K562 (cell line): ENCODE measurements around the gene DHX58. TPM values are rescaled to one million over a fixed set of nuclear protein-coding genes. Genes with fewer than 3 reads are reported as not detected.

ENCODE experiments used
- ATAC-seq: fragments of 200-7000 bp; cut with Tn5 transposase; 3 replicates; pipeline ENCODE4 v1.9.1; 2020; ENCODE audit warnings: moderate library complexity
- BruUV-seq: library from RNA; stranded (reverse); fragments of 400-500 nt; replicated peaks from 2 replicates; lab custom pipeline; 2021; lab: Mats Ljungman, UMichigan
- CTCF ChIA-PET: fragments of 300-600 bp; formaldehyde crosslinking; extraction: SDS; loops from one replicate; lab custom pipeline; 2021; ENCODE audit warnings: low intra/inter-chr PET ratio; lab: Yijun Ruan, JAX
- POLR2A ChIA-PET: fragments of 300-600, 350-650 bp; sonication (Branson Sonifier 250); formaldehyde crosslinking; extraction: SDS; loops from one replicate; lab custom pipeline; 2021; ENCODE audit warnings: antibody characterized with exemption, inconsistent platforms; lab: Yijun Ruan, JAX
- DNase-seq, 4 experiments: peaks; one replicate each; pipeline versions ENCODE4 v3.0.0 to v3.0.0-alpha.2; 2011 to 2018; ENCODE audit warnings: low spot score in 3 of 4, mixed read lengths in 3 of 4; ENCODE audit errors: extremely low read depth in 1 of 4
- FAIRE-seq: peaks from 2 replicates; lab custom pipeline; 2011; peaks lifted over from hg19 to GRCh38; lab: Jason Lieb, UNC
- H2AFZ ChIP-seq: 2 replicates; pipeline ENCODE4 v1.6.0; 2011; ENCODE audit warnings: low read depth, low read length, control low read depth, inconsistent platforms
- H3K27ac ChIP-seq: fragments of 200-600 bp; 3 replicates; pipeline ENCODE4 v1.8.0; 2011; ENCODE audit warnings: low read depth, mild to moderate bottlenecking, control low read depth, inconsistent platforms, low read length, moderate library complexity, mixed read lengths; ENCODE audit errors: extremely low read depth
- H3K27me3 ChIP-seq, 2 experiments: fragments of 300-600 bp in 1 of 2; 2 replicates in 1 of 2; 3 replicates in 1 of 2; pipeline versions ENCODE4 v1.6.0 to v1.8.0; 2011; ENCODE audit warnings: inconsistent platforms in 2 of 2, low read length in 2 of 2, mild to moderate bottlenecking in 1 of 2, mixed read lengths in 1 of 2, moderate library complexity in 1 of 2; ENCODE audit not compliant: control insufficient read depth in 2 of 2, insufficient read depth in 2 of 2
- H3K36me3 ChIP-seq: fragments of 300-600 bp; 3 replicates; pipeline ENCODE4 v1.8.0; 2011; ENCODE audit warnings: mild to moderate bottlenecking, low read length, inconsistent platforms; ENCODE audit not compliant: control insufficient read depth, insufficient read depth
- H3K4me1 ChIP-seq, 2 experiments: fragments of 200-600 bp in 1 of 2; replicated peaks in 1 of 2; 2 replicates in 1 of 2; 3 replicates in 1 of 2; pipeline versions ENCODE4 v1.5.1 to v1.8.0; 2011; ENCODE audit warnings: inconsistent platforms in 2 of 2, low read length in 2 of 2, mild to moderate bottlenecking in 1 of 2, mixed read lengths in 1 of 2, moderate library complexity in 1 of 2; ENCODE audit not compliant: control insufficient read depth in 2 of 2, insufficient read depth in 2 of 2
- H3K4me2 ChIP-seq: 2 replicates; pipeline ENCODE4 v1.6.1; 2011; ENCODE audit warnings: low read length, control low read depth, inconsistent platforms, mixed read lengths; ENCODE audit not compliant: insufficient read depth
- H3K4me3 ChIP-seq: fragments of 200-600 bp; sonication (generic), shearing (Covaris generic); 2 replicates; pipeline ENCODE4 v1.5.1; 2016; ENCODE audit warnings: control low read depth, inconsistent platforms
- H3K79me2 ChIP-seq: fragments of 200-600 bp; 3 replicates; pipeline ENCODE4 v1.8.0; 2011; ENCODE audit warnings: low read length, inconsistent platforms; ENCODE audit not compliant: control insufficient read depth, insufficient read depth
- H3K9ac ChIP-seq, 2 experiments: 2 replicates each; pipeline versions ENCODE4 v1.6.0 to v1.6.1; 2011; ENCODE audit warnings: low read depth in 2 of 2, low read length in 2 of 2, control low read depth in 1 of 2, inconsistent platforms in 1 of 2, mild to moderate bottlenecking in 1 of 2, mixed read lengths in 1 of 2; ENCODE audit not compliant: insufficient read depth in 1 of 2
- H3K9me1 ChIP-seq: one replicate; pipeline ENCODE4 v1.6.0; 2011; ENCODE audit warnings: inconsistent platforms, mild to moderate bottlenecking, low read length, moderate library complexity; ENCODE audit not compliant: control insufficient read depth, insufficient read depth
- H3K9me3 ChIP-seq: replicated peaks from 2 replicates; pipeline ENCODE4 v1.5.1; 2011; ENCODE audit warnings: low read depth, low read length, inconsistent platforms; ENCODE audit not compliant: control insufficient read depth, insufficient read depth
- H4K20me1 ChIP-seq: replicated peaks from 2 replicates; pipeline ENCODE4 v1.6.1; 2011; ENCODE audit warnings: low read length, inconsistent platforms, mixed read lengths; ENCODE audit not compliant: control insufficient read depth, insufficient read depth
- BHLHE40 ChIP-seq: IDR thresholded peaks from 2 replicates; pipeline ENCODE4 v1.6.1; 2011; ENCODE audit warnings: low read length, improper control_type of control experiment
- E4F1 ChIP-seq: fragments of 250-450 bp; sonication (Bioruptor Pico); IDR thresholded peaks from 2 replicates; pipeline ENCODE4 v1.5.0; 2021; ENCODE audit warnings: mild to moderate bottlenecking, borderline replicate concordance
- ELF4 ChIP-seq: fragments of 450-650 bp; formaldehyde crosslinking; IDR thresholded peaks from 2 replicates; pipeline ENCODE4 v1.4.0; 2022; ENCODE audit warnings: missing genetic modification characterization
- FOXM1 ChIP-seq, 2 experiments: fragments of 450-650 bp in 1 of 2; sonication (generic) in 1 of 2; formaldehyde crosslinking in 1 of 2; IDR thresholded peaks; 2 replicates each; pipeline versions ENCODE4 v1.6.1 to v1.9.0; 2017 to 2022; ENCODE audit warnings: low read depth in 2 of 2, mild to moderate bottlenecking in 2 of 2, missing genetic modification reagents in 1 of 2, moderate library complexity in 1 of 2
- HSF4 ChIP-seq: fragments of 250-450 bp; sonication (Bioruptor Pico); IDR thresholded peaks from 2 replicates; pipeline ENCODE4 v2.1.2; 2022; ENCODE audit warnings: mild to moderate bottlenecking, moderate library complexity, borderline replicate concordance
- NFRKB ChIP-seq: fragments of 450-650 bp; IDR thresholded peaks from 2 replicates; pipeline ENCODE4 v1.6.1; 2016; ENCODE audit warnings: low read depth
- POLR2AphosphoS2 ChIP-seq: IDR thresholded peaks from 2 replicates; pipeline ENCODE4 v1.6.1; 2012; ENCODE audit warnings: low read length, improper control_type of control experiment
- TCF7L2 ChIP-seq: fragments of 150-350 bp; IDR thresholded peaks from 2 replicates; pipeline ENCODE4 v1.6.1; 2016; ENCODE audit warnings: low read depth, mild to moderate bottlenecking, low read length, moderate library complexity
- TEAD4 ChIP-seq, 2 experiments: sonication (generic) in 1 of 2; formaldehyde crosslinking in 1 of 2; IDR thresholded peaks; 2 replicates each; pipeline versions ENCODE4 v1.6.1 to v1.8.0; 2012 to 2022; ENCODE audit warnings: borderline replicate concordance in 1 of 2, inconsistent platforms in 1 of 2, low read length in 1 of 2, mild to moderate bottlenecking in 1 of 2, missing genetic modification reagents in 1 of 2
- ZMIZ1 ChIP-seq, 2 experiments: fragments of 150-350 bp in 1 of 2; IDR thresholded peaks; 2 replicates each; pipeline ENCODE4 v1.6.1; 2012 to 2016; ENCODE audit warnings: low read depth in 2 of 2, low read length in 2 of 2, mild to moderate bottlenecking in 1 of 2, moderate library complexity in 1 of 2
- ZNF695 ChIP-seq: fragments of 450-650 bp; formaldehyde crosslinking; IDR thresholded peaks from 2 replicates; pipeline ENCODE4 v1.4.0; 2020; ENCODE audit warnings: mild to moderate bottlenecking, moderate library complexity
- WGBS: fragments of 100-300 bp; shearing (Covaris generic); methylation state at CpG from one replicate; pipeline ENCODE4 v1.1.6; 2016; ENCODE audit warnings: low coverage, mixed read lengths; ENCODE audit not compliant: insufficient coverage; ENCODE audit errors: missing lambda C conversion rate; 5-methylcytosine and 5-hydroxymethylcytosine counted together
- in situ Hi-C: fragments of 300-500 bp; cut with MboI; formaldehyde crosslinking; loops from 4 replicates; pipeline ENCODE4 v1.15.0; 2018; ENCODE audit warnings: inconsistent platforms, mixed read lengths
- intact Hi-C: fragments of 100-400 bp; cut with micrococcal nuclease; formaldehyde crosslinking; loops from 2 replicates; pipeline ENCODE4 v1.14.2; 2022
- polyA plus RNA-seq, 8 experiments: library from polyadenylated mRNA; depleted of rRNA in 4 of 8; stranded (reverse) in 5 of 8; unstranded in 3 of 8; fragments of >200 nt; fragmentation: Nextera tagmentation in 2 of 8; fragmentation: Illumina TruSeq in 1 of 8; extraction: Ambion mirVana in 2 of 8; extraction: Trizol in 1 of 8; gene quantifications; 2 replicates each; pipeline versions ENCODE4 v1.2.1 to v1.2.3, GENCODE V29; 2011 to 2014; ENCODE audit warnings: inconsistent platforms in 1 of 8, missing spikeins in 1 of 8
- total RNA-seq, 7 experiments: library from RNA; depleted of rRNA in 6 of 7; stranded (reverse); fragments of >200 nt in 6 of 7; fragmentation: Illumina TruSeq in 2 of 7; extraction: Trizol in 2 of 7; gene quantifications; 2 replicates each; pipeline versions ENCODE4 v1.2.1 to v1.2.3, GENCODE V29; 2011 to 2021; ENCODE audit warnings: low replicate concordance in 1 of 7

Gene DHX58
- total and polyA plus RNA-seq, 9 of the 15 experiments (the other 6 are each of a cell fraction or from before 2014, with no cell fraction given): 0.15 to 3.0 (median 1.4) TPM

DNA sequence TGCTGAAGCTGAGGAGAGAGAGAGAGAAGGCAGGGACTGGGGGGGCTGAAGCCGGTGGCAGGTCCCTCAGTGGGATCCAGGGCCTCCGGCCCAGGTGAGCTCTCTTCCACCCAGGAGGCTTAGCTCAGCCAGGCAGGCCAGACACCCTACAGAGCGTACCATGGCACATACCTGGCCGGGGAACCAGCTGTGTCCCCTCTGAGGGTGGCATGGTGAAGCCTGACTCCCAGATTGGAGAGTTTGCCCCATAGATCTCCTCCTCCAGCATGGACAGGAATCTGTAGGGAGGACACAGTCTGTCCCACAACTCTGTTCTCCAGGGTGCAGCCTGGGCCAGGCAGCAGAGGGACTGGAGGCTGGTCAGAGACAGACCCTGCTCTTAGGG is 5.6 kb upstream of the DHX58 start:
- in situ Hi-C loops: loop anchor here (25.0 kb wide), 1 partner anchor 381 kb away; the partner anchor contains the start of gene HAP1
- 90% methylated on average over 4 of the region's 4 CpGs for WGBS
- CTCF ChIA-PET: interaction anchor here (1.9 kb wide), 1 partner anchor 63 kb away, joined by 12 read pairs; the partner anchor contains the start of gene KCNH4
- H3K4me1 ChIP-seq: peaks cover 13 to 55% of the 10 kb centered on the region in 2 experiments
- H3K79me2 ChIP-seq: peaks cover 10% of the 10 kb centered on the region; the same call in 2 of the 3 replicates
- intact Hi-C loops: loop anchor here (2.0 kb wide), 1 partner anchor 63 kb away; the partner anchor contains the start of gene KCNH4
- no peaks in the 10 kb centered on the region for H4K20me1 ChIP-seq
- POLR2A ChIA-PET: interaction anchor here (0.5 to 1.1 kb wide), 4 partner anchors 10 to 94 kb away, joined by 3 to 4 read pairs (median 3); no protein-coding TSS in a partner anchor
- ATAC-seq: no peak
- H3K4me2 ChIP-seq: no peak overlapping the region
- no peaks in the 10 kb centered on the region for H3K9me3 ChIP-seq
- peak overlapping the region in 1 of 2 experiments; percentile 2; a peak in 1 of 4 replicates for H3K9ac ChIP-seq
- no peaks in the 10 kb centered on the region for H3K27me3 ChIP-seq
- H3K4me3 ChIP-seq: no peak overlapping the region
- DNase-seq: no peak
- peaks cover 62% of the 10 kb centered on the region; the same call in 2 of the 3 replicates for H3K36me3 ChIP-seq
- no peak overlapping the region for H2AFZ ChIP-seq
- peaks cover 3% of the 10 kb centered on the region for H3K9me1 ChIP-seq
- no TSS peak for BruUV-seq
- TF ChIP-seq FOXM1 (IDR thresholded peaks at IDR 0.05; ENCODE audit: low read depth) (no peak), FOXM1 (CRISPR knock-in tag; IDR thresholded peaks at IDR 0.05; ENCODE audit: low read depth) (no peak), NFRKB (no peak), E4F1 (CRISPR knock-in tag) (no peak), BHLHE40 (no peak), ZNF695 (no peak), TEAD4 (IDR thresholded peaks at IDR 0.05; ENCODE audit: low read length) (no peak), TEAD4 (CRISPR knock-in tag; IDR thresholded peaks at IDR 0.05; ENCODE audit: borderline replicate concordance) (no peak), TCF7L2 (no peak), HSF4 (CRISPR knock-in tag) (no peak), ELF4 (no peak), POLR2AphosphoS2 (no peak), ZMIZ1 (IDR thresholded peaks at IDR 0.05; ENCODE audit: low read depth in 2 of 2, low read length in 2 of 2) (no peak)
- FAIRE-seq: no peak
- H3K27ac ChIP-seq: no peak overlapping the region
